ENCODE results near the gene PDSS2. TPM values are rescaled to one million over a fixed set of nuclear protein-coding genes. Genes with fewer than 3 reads are reported as not detected.

The PDSS2 gene
- total RNA-seq, 2 donors from 2014 or later, result 8.2 to 13.7 TPM

DNA sequence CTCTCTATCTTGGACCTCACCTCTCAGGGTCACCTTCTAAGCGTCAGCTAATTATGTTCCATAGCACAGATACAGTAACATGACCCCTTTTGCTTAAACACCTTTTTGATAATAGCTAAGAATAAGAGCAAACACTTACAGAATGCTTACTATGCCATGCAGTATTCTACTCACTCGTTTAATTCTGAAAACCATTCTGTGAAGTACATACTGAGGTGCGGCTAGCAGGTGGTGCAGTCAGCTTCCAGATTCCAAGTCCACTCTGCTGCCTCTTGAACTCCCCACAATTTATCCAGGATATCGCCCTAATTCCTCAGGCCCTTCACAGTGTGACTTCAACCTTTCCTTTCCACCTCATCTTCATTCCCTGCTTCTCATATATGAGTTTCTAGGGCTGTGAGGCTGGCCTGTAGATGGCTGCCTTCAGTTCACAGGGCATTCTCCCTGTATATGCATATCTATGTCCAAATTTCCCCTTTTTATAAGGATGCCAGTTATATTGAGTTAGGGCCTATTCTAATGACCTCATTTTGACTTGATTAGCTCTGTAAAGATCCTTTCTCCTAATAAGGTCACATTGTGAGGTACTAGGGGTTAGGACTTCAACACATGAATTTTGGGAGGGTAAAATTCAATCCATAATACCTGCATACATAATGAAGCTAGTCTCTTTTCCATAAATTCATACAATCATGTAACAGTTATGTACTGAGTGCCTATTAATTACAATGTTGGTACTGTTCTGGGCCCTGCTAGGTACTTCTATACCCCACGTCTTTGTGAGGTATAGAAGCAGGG is 130.1 kb downstream of the PDSS2 start:
- Histone ChIP-seq H3K9ac (ENCODE audit: extremely low read depth, low read length, poor library complexity, severe bottlenecking) (no peak overlapping the region), H3K4me1 (ENCODE audit: control insufficient read depth, insufficient read depth, low read length) (no peaks in the 10 kb centered on the region), H3K9me3 (ENCODE audit: control insufficient read depth, low read length) (peaks cover 5% of the 10 kb centered on the region), H3K27ac (ENCODE audit: low read depth, low read length) (no peak overlapping the region), H3K4me3 (ENCODE audit: low read length) (no peak overlapping the region), H3K27me3 (ENCODE audit: control insufficient read depth, insufficient read depth, low read length, poor library complexity, severe bottlenecking) (no peaks in the 10 kb centered on the region), H3K36me3 (ENCODE audit: control insufficient read depth, insufficient read depth, low read length) (no peaks in the 10 kb centered on the region)
- TF ChIP-seq, protein P1, sequence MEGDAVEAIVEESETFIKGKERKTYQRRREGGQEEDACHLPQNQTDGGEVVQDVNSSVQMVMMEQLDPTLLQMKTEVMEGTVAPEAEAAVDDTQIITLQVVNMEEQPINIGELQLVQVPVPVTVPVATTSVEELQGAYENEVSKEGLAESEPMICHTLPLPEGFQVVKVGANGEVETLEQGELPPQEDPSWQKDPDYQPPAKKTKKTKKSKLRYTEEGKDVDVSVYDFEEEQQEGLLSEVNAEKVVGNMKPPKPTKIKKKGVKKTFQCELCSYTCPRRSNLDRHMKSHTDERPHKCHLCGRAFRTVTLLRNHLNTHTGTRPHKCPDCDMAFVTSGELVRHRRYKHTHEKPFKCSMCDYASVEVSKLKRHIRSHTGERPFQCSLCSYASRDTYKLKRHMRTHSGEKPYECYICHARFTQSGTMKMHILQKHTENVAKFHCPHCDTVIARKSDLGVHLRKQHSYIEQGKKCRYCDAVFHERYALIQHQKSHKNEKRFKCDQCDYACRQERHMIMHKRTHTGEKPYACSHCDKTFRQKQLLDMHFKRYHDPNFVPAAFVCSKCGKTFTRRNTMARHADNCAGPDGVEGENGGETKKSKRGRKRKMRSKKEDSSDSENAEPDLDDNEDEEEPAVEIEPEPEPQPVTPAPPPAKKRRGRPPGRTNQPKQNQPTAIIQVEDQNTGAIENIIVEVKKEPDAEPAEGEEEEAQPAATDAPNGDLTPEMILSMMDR (conservative IDR thresholded peaks at IDR 0.05), result no peak
- 82 to 93% methylated on average over 4 to 5 of the region's 5 CpGs for WGBS, 2 experiments (ENCODE audit: insufficient coverage in 1 of 2, insufficient read length in 1 of 2)
- Mint-ChIP-seq H3K36me3 (ENCODE audit: low read depth) (peaks cover 5% of the 10 kb centered on the region), H3K27me3 (ENCODE audit: insufficient read depth) (no peaks in the 10 kb centered on the region), H3K4me3 (no peak overlapping the region), H3K9me3 (peaks cover 5% of the 10 kb centered on the region), H3K4me1 (peaks cover 13% of the 10 kb centered on the region), H3K27ac (no peak overlapping the region)
- no peak for DNase-seq

DNA sequence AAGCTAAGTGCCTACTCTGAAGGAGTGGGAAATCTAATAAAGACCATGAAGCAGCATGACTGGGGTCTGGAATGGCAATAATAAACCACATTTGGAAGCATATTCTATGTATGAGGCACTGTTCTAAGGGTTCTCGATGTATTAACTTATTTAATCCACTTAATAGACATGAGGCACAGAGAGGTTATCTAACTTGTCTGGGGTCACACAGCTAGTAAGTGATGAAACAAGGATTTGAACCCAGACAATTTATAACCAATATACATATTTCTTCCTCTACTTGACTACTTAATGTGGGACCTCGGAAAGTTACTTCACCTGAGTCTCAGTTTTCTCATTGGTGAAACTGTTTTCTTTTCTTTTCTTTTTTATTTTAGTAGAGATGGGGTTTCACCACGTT is 131.3 kb downstream of the PDSS2 start:
- peaks cover 5% of the 10 kb centered on the region for H3K9me3 Mint-ChIP-seq
- peaks cover 22% of the 10 kb centered on the region for H3K4me1 Mint-ChIP-seq
- H3K27ac Mint-ChIP-seq, result no peak overlapping the region
- DNase-seq, result no peak
- H3K27me3 Mint-ChIP-seq (ENCODE audit: insufficient read depth), result no peaks in the 10 kb centered on the region
- no peak overlapping the region for H3K9ac ChIP-seq (ENCODE audit: extremely low read depth, low read length, poor library complexity, severe bottlenecking)
- no peak overlapping the region for H3K4me3 Mint-ChIP-seq
- TF ChIP-seq, protein P1 (conservative IDR thresholded peaks at IDR 0.05), result no peak
- H3K4me3 ChIP-seq (ENCODE audit: low read length), result no peak overlapping the region
- H3K27ac ChIP-seq (ENCODE audit: low read depth, low read length), result no peak overlapping the region
- peaks cover 5% of the 10 kb centered on the region for H3K36me3 Mint-ChIP-seq (ENCODE audit: low read depth)
- peaks cover under 1% of the 10 kb centered on the region for H3K4me1 ChIP-seq (ENCODE audit: control insufficient read depth, insufficient read depth, low read length)
- peaks cover 5% of the 10 kb centered on the region for H3K9me3 ChIP-seq (ENCODE audit: control insufficient read depth, low read length)
- no peaks in the 10 kb centered on the region for H3K27me3 ChIP-seq (ENCODE audit: control insufficient read depth, insufficient read depth, low read length, poor library complexity, severe bottlenecking)
- H3K36me3 ChIP-seq (ENCODE audit: control insufficient read depth, insufficient read depth, low read length), result no peaks in the 10 kb centered on the region
- WGBS, 2 experiments (ENCODE audit: insufficient coverage in 1 of 2, insufficient read length in 1 of 2), result 98 to 100% methylated on average over 1 to 3 of the region's 3 CpGs

DNA sequence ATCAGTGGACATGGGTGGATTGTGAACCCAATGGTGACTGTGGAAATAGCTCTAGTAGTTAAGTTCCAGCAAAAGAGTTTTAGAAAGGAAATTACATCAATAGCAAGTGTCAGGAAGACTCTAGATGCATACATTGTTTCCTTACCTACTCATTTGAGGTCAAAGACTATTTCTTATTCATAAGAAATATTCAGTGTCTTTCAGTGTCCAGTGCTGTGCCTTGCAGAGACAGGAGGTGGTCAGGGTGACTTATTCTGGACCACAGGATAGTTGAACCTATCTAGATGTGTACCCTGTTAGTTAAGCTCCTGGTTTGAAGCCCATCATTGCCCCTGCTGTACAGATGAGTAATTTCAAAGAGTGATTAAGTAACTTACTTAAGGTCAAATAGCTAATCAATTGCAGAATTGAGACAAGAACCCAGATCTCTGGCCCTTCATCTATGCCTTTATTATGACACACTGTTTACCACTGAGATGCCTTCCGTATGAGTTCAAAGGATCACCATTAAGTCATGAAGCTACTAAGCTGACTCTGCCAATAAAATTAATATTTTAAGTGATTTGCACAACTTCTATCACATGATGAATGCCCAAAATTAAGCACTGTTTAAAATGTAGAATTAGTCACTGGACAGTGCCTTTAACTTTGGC is 136.1 kb downstream of the PDSS2 start:
- Histone ChIP-seq H3K4me3 (ENCODE audit: low read length) (no peak overlapping the region), H3K27me3 (ENCODE audit: control insufficient read depth, insufficient read depth, low read length, poor library complexity, severe bottlenecking) (no peaks in the 10 kb centered on the region), H3K4me1 (ENCODE audit: control insufficient read depth, insufficient read depth, low read length) (peaks cover 3% of the 10 kb centered on the region), H3K9me3 (ENCODE audit: control insufficient read depth, low read length) (peaks cover 5% of the 10 kb centered on the region), H3K9ac (ENCODE audit: extremely low read depth, low read length, poor library complexity, severe bottlenecking) (no peak overlapping the region), H3K36me3 (ENCODE audit: control insufficient read depth, insufficient read depth, low read length) (no peaks in the 10 kb centered on the region), H3K27ac (ENCODE audit: low read depth, low read length) (no peak overlapping the region)
- Mint-ChIP-seq H3K4me1 (peaks cover 23% of the 10 kb centered on the region), H3K9me3 (peaks cover 5% of the 10 kb centered on the region), H3K36me3 (ENCODE audit: low read depth) (peaks cover 5% of the 10 kb centered on the region), H3K27me3 (ENCODE audit: insufficient read depth) (no peaks in the 10 kb centered on the region), H3K27ac (no peak overlapping the region), H3K4me3 (no peak overlapping the region)
- no peak for DNase-seq
- WGBS, 2 experiments (ENCODE audit: insufficient coverage in 1 of 2, insufficient read length in 1 of 2), result 97 to 100% methylated on average over 1 of the region's 1 CpG
- TF ChIP-seq, protein P1 (conservative IDR thresholded peaks at IDR 0.05), result no peak
